NCI-H146 treated with DMSO at 0.1 percent for 48 hours (cell line): ENCODE measurements around the gene NECTIN1.

Experiments
- DNase-seq: peaks from one replicate; lab custom pipeline; 2025; ENCODE audit not compliant: unreplicated experiment; lab: John Stamatoyannopoulos, UW

The NECTIN1 gene

GRCh38 chr11:119713359-119714040, 15.5 kb downstream of the NECTIN1 start:
- no peak for DNase-seq

GRCh38 chr11:119712459-119713358, 16.3 kb downstream of the NECTIN1 start:
- DNase-seq: no peak

- no peak for DNase-seq
These were observed 17.0 kb downstream of the NECTIN1 start for GRCh38 chr11:119712006-119712405.

GRCh38 chr11:119711476-119711875, 17.5 kb downstream of the NECTIN1 start:
- DNase-seq: no peak

- no peak for DNase-seq
These were observed 18.6 kb downstream of the NECTIN1 start for GRCh38 chr11:119710417-119710816.

GRCh38 chr11:119709638-119710346, 19.2 kb downstream of the NECTIN1 start:
- DNase-seq: no peak

GRCh38 chr11:119709171-119709570, 19.8 kb downstream of the NECTIN1 start:
- no peak for DNase-seq

GRCh38 chr11:119708384-119708783, 20.6 kb downstream of the NECTIN1 start:
- no peak for DNase-seq

GRCh38 chr11:119706887-119707286, 22.1 kb downstream of the NECTIN1 start:
- no peak for DNase-seq

- no peak for DNase-seq
These were observed 23.0 kb downstream of the NECTIN1 start for GRCh38 chr11:119706029-119706428.

GRCh38 chr11:119705362-119705761, 23.6 kb downstream of the NECTIN1 start:
- DNase-seq: no peak

- DNase-seq: no peak
These were observed 24.2 kb downstream of the NECTIN1 start for GRCh38 chr11:119704849-119705248.

GRCh38 chr11:119701591-119702549, 27.1 kb downstream of the NECTIN1 start:
- DNase-seq: no peak

- DNase-seq: no peak
These were observed 28.3 kb downstream of the NECTIN1 start for GRCh38 chr11:119700536-119701346.

- no peak for DNase-seq
These were observed 29.0 kb downstream of the NECTIN1 start for GRCh38 chr11:119700030-119700429.

- DNase-seq: no peak
These were observed 29.8 kb downstream of the NECTIN1 start for GRCh38 chr11:119699227-119699626.

GRCh38 chr11:119697882-119698281, 31.1 kb downstream of the NECTIN1 start:
- no peak for DNase-seq

GRCh38 chr11:119697445-119697844, 31.6 kb downstream of the NECTIN1 start:
- no peak for DNase-seq

GRCh38 chr11:119696378-119697222, 32.4 kb downstream of the NECTIN1 start:
- no peak for DNase-seq
